Stimulated activated CD8-positive, alpha-beta memory T cell treated with anti-CD3 and anti-CD28 coated beads, Interleukin-4, amount 100 ng/mL, for 4 hours (primary cell): ENCODE measurements around the gene SCNM1.
"Not testable (repeated sequence)": the region's sequence is repeated elsewhere in the genome, so short reads cannot be mapped to it uniquely, and the experiment has no call there.

Experiments used
- DNase-seq, 2 donors: peaks; one replicate each; pipeline ENCODE4 v3.0.0-alpha.2; 2020; ENCODE audit warnings: low read depth in 2 of 2, low spot score in 1 of 2

SCNM1 gene

GRCh38 chr1:151146412-151147131 lies 19.4 kb upstream of the SCNM1 start, which contains the start of gene SEMA6C:
Gene SEMA6C (minus strand): TSS chr1:151146631. CDS start chr1:151142621, 4,010 bp downstream.
- peak; percentile 60 to 75 for DNase-seq

- no peak for DNase-seq
Observed at GRCh38 chr1:151147132-151147503, 18.8 kb upstream of the SCNM1 start.

GRCh38 chr1:151147665-151148064 lies 18.3 kb upstream of the SCNM1 start:
- no peak for DNase-seq

DNA sequence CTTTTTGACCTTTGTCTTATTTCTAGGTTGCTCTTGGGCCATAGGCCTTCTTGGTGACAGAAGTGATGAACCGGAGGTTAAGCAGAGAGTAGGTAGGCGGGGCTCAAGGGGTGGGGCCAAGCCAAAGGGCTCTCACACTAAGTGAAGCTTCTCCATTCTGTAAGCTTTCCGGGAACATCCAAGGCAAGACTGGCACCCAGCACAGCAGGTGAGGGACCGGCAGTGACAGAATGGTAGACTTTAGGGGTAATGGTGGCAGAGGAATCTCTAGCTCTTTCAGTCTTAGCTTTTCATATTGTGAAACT lies 9.5 kb upstream of the SCNM1 start, which contains the start of gene TNFAIP8L2:
TSS of gene TNFAIP8L2 (plus strand) at position 135 of the 305 bp plus-strand sequence. CDS start 2,049 bp downstream, outside the sequence.
- DNase-seq, result peak; percentile 55 to 57

DNA sequence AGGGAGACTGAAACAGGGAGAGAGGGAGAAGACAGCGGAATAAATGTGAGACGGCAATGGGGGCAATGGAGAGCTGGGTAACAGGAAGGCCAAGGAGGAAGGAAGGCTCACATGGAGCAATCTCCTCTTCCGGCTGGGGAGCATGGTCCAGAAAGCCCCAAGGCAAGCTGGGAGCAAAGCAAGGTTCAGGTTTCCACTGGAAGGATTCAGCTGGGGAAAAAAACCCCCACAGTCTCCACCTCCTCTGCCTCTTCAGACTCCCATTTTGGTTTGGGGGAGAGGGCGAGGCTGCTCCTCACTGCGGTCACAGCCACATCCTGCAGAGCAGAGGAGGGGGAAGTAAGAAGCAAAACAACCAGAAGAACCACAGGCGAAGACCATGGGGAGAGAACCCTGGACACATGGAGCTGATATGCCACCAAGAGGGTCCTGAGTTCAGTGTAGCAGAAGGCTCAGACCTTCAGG lies 8.8 kb upstream of the SCNM1 start:
- DNase-seq, result peak in 1 of 2 donors; percentile 21

DNA sequence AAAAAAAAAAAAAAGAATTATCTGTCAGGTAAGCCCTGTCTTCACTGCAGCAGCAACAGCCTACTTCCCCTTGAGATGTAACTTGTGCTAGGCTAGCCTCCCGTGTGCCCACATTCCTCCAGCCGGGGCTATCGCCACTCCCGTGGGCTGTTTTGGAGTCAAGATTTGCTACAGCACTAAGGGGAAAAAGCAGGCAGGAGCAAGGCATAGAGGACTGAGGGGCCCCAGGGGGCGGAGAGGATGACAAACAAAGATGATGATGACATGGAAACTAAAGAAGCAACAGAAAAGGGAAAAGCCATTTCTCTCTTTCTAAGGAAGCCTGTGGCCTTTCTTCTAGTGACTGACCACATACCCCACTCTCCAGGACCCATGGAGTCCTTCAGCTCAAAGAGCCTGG lies 7.6 kb upstream of the SCNM1 start:
- DNase-seq, result no peak

GRCh38 chr1:151158751-151159251 lies 7.1 kb upstream of the SCNM1 start:
- DNase-seq, result no peak

GRCh38 chr1:151159373-151159772 lies 6.6 kb upstream of the SCNM1 start:
- no peak for DNase-seq

DNA sequence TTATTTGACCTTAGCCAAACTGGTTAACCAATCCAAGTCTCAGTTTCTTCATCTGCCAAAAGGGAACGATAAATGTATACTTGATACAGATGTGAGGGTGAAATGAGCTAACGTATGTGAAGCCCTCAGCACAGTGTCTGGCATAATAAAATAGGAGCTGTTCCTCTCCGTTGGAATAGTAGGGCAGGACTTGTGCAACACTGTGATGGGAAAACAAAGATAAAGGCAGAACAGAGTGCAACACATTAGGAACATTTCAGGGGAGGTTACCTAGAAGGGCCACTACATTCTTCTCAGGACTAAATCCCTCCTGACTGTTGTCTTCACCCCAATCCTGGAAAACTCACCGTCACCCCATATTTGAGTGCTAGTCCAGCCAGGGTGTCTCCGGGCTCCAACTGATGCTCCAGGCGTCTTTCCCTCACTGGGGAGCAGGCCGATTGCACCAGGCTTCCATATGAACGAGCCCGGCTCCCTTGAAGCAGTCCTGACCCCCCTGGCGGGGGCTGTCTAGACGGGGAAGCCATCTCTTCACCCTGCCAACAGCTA lies 1.1 kb upstream of the SCNM1 start:
- DNase-seq, result no peak

- DNase-seq, result no peak
Observed at GRCh38 chr1:151165281-151165737, 635 bp upstream of the SCNM1 start.

GRCh38 chr1:151166505-151166956 lies 587 bp downstream of the SCNM1 start:
- DNase-seq, result no peak

- DNase-seq, result no peak
Observed at GRCh38 chr1:151167116-151167515, 1.2 kb downstream of the SCNM1 start.

DNA sequence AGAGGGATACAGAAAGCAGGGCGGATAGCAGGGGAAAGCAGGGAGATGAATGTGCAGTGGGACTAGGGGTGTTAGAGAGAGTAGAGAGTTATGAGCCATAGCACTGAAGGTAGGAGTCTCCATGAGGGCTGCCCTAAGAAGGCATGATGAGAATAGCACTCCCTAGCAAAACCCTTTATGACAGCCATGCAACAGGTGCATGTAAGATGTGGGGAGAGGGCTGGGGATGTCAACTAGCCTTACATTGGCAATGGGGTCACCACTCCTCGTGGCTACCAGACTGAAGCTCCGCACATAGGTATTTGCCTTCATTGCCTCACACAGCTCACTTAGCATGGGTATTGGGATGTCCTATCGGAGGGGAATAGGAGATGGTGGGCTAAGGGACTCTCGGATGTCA lies 5.2 kb downstream of the SCNM1 start:
- no peak for DNase-seq

- DNase-seq, result no peak
Observed at GRCh38 chr1:151175041-151175741, 9.2 kb downstream of the SCNM1 start.

DNA sequence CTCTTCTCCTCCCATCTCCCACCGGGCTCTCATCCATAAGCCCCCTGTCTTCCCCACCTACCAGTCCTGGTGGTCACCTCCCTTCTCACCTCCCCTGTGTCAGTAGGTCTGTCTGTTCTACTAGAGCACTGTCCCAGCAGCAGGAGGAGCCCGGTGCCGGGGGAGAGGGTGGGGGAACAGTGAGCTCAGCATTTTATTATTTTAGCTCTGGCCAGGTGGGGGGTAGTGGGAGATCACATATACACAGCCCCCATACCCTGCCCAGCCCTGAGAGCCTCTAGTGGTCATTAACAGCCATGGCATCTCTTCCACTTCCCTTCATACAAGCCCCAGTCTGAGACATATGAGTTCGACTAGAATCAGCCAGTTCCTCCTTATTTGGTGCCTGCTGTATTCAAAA lies 9.9 kb downstream of the SCNM1 start, which contains the start of gene TMOD4:
TSS of gene TMOD4 (minus strand) at position 119 of the 400 bp plus-strand sequence. CDS start 1,106 bp downstream, outside the sequence.
- no peak for DNase-seq

- DNase-seq, result no peak
Observed at GRCh38 chr1:151176514-151177045, 10.6 kb downstream of the SCNM1 start.

DNA sequence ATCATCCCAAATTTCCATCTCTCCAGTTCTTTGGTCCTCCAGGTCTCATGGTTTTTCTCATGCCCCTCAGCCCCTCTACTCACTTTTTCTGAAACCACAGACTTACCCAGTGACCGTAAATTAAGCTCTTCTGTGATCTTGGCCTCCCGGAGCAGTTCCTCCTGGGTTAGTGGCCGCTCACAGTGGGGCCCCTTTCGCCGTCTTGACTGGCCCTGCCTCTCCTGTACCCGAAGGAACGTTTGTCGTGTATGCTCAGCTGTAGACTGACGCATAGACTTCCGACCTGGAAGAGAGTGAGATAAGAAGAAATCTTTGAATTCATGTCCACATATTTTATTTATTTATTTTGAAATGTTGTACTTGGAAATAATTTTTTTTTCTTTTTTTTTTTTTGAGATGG lies 18.3 kb downstream of the SCNM1 start:
- DNase-seq, result no peak

DNA sequence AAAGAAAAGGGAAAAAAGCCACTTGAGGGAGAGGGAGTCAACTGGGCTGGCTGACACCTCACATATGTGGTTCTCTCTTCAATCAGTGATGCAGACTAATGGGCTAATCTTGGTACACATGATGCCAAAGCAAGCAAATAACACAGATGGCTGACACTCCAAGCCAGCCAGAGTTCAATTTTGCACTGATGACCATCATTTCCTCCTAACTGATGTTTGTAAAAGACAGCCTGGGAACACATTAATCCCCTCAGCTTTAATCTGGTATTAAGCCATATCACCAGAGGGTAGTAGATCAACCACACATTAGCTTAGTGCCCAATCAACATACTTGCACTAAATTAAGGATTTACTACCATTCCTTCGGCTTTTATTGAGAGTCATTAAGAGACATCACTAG lies 21.3 kb downstream of the SCNM1 start:
- no peak for DNase-seq

- DNase-seq, result not testable (repeated sequence)
Observed at GRCh38 chr1:151188667-151189066, 22.7 kb downstream of the SCNM1 start.

DNA sequence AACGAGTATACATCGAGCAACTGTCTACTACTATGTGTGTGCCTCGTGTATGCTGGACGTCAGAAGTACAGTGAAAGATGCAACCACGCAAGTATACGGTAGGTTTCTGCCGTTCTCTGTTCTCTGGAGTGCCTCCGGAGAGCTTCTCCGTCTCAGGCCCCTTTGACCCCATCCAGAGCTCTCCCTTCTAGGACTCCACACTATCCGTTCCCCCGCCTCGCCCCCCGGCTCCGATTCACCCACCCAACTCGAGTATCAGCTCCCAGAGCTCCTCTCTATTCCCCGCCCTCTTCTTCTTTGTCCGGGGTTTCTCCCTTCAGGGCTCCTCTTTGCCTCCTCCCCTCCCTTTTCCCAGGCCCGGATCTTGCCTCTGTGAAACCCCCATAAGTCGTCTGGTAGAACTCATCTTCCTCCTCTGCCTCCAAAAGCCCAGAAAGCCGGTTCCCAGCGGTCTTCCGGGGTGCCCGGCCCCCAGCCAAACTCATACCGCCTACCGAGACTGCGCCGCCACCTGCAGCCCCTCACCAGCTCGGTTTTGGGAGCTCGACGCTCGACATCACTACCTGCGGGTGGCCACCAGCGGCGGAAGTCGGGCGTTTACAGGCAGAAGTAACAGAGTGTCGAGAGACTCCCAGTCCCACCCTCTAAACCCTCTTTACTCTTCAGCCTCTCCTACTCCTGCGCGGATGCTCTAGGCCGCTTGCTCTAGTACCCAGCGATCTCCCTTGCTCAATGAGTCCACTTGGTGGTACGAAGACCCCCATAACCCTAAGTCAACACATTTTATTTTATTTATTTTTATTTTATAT lies 23.9 kb downstream of the SCNM1 start, which contains the start of gene VPS72:
TSS of gene VPS72 (minus strand) at position 561 of the 809 bp plus-strand sequence. CDS start at position 485, 76 bp downstream.
- peak; percentile 58 to 69 for DNase-seq
